Ramos (cell line): ENCODE data around the gene RRBP1.

Experiments used
- in situ Hi-C: fragments of 300-500 bp; cut with MboI; formaldehyde crosslinking; loops from one replicate; pipeline ENCODE4 v1.14.3; 2022; ENCODE audit warnings: low sequenced_read_pairs; ENCODE audit not compliant: unreplicated experiment

The RRBP1 gene

DNA sequence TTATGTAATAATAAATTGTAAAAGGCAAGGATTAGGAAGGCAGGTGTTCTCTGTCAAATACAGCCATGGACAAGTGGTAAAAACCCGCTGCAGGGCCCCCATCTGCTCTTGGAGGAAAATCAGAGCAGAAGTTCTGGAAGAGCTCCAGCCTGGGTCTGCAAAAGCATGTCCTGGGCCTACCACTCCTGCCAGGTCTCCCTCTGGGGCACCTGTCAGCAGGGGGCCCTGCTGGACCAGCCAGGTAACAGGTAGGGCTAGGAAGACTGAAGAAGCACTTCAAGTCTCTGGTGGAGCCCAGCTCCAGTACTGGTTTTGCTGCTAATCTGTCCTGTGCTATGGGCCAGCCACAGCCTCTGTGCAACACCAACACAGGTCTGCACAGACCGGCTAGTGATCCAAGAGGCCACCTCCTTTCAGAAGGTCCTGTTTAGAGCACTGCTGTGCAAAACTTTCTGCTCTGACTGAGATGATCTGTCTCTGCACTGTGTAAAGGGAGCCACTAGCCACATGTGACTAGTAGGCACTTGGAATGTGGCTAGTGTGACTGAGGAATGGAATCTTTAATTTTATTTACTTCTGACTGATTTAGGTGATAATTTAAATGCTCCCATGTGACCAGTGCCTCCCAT, 30.2 kb downstream of the RRBP1 start:
- in situ Hi-C loops = no loop called here

DNA sequence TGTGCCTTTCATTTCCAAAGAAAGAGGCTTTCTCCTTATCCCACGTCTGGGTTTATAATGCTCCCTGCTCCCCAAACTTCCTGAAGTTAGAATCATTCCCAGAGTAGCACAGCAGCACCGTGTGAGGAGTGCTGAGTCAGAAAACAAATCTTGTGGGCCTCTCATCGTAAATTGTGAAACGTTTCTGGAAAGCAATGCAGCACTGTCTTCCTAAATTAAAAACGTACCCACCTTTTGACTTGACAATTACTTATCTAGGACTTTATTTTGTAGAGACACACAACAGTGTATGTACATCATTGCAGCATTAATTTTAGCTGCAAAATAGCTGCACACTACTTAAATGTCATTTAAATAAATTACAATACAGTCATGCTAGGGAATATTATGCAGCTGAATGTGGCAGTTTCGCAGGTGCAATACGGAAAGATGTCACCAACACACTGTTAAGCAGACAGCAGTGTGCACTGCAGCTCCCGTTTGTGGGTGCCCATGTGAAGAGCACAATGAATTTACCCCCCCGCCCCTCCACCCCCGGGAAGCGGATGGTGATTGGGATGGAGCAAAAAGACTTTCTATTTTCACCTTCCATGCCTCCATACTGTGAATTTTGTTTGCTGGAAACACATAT, 30.8 kb downstream of the RRBP1 start:
- in situ Hi-C loops = no loop called here

DNA sequence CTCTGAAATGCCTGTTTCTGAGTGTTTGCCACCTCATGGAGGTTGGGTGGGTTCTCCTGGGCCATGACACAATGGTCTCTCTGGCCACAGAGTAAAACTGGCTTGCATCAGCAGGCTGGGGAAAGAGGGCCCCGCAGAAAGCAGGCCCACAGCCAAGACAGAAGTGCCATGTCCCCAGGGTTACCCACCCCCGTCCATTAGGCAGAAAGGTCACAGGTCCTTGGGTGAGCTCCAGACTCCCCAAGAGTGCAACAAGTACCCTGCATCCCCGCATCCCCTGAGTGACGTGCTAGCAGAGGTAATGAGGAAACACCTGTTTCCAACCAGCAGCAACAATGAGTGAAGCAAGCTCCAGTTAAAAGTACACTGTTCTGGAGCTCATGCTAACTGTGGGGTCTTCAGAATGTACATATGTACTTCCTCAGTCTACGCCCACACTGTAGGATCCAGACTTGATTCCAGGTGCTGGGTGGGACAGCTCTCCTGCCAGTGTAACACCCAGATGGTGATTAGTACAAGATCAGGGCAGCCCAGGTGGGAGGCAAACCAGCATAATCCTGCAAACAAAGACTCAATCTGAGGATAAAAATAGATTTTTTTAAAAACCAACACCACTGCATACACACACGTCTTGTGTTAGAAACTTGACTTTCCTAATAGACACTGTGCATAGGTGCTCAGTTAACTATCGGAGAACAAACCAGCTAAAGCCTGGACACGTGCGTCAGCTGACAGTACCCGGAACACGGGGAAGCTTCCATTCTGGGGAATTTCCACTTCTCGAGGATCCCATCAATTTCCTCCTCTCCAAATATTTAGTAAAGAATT, 31.5 kb downstream of the RRBP1 start:
- in situ Hi-C loops = no loop called here

DNA sequence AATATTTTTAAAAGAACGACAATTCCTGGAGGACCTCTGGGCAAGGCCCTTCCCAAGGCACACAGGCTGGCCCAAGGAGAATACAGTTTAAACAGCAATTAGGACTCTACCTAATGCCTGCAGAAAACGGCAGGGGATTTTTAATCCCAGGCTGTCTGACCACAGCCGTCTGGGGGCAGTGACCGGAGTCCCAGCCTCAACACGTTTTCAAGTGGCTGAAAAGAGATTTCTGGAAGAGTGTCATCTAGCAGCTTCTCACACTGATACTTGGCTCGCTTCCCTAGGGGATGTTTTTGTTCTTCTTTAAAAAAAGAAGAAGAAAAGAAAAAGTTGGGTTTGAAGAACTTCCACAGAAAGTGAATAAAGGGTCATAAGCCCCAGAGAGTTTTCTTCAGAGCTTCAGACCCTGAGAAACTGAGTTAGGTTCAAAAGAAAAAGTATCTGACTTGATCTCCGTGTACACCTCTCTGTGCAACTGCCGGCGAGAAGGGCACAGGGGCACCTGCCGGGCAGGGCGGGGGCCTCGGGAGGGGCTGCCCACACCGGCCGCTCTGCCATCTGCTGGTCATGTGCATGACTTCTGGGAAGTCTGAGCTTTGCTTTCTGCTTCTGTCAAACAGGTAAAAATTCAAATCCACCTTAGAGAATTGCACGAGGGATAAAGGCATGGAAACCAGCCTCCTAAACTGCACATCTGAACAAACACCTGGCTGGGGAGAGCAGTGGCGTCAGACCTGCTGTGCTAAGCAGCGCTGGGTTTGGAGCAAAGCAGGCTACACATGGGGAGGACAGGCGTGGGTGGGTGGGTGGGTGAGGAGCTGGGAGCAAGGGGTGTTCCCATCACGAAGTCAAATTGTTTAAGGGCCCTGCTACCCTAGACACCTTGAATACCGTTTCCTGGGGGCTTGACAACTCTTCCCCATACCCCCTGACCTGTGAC, 33.0 kb downstream of the RRBP1 start:
- in situ Hi-C loops = no loop called here

DNA sequence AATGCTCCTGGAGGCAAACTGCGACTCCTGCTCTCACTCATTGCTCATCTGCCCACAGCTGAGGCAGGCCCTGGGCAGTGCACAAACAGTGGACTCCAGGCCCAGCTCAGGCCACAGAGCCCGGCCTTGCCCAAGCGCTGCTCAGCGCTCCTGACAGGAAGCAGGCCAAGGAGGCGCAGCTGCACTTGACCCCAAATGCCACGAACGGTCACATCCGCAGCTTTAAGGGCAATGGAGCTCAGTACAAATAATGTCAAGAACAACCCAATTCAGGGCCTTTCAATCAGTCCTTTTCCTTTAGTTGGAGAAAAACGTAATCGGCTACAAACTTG, 33.8 kb downstream of the RRBP1 start:
- in situ Hi-C loops = no loop called here

DNA sequence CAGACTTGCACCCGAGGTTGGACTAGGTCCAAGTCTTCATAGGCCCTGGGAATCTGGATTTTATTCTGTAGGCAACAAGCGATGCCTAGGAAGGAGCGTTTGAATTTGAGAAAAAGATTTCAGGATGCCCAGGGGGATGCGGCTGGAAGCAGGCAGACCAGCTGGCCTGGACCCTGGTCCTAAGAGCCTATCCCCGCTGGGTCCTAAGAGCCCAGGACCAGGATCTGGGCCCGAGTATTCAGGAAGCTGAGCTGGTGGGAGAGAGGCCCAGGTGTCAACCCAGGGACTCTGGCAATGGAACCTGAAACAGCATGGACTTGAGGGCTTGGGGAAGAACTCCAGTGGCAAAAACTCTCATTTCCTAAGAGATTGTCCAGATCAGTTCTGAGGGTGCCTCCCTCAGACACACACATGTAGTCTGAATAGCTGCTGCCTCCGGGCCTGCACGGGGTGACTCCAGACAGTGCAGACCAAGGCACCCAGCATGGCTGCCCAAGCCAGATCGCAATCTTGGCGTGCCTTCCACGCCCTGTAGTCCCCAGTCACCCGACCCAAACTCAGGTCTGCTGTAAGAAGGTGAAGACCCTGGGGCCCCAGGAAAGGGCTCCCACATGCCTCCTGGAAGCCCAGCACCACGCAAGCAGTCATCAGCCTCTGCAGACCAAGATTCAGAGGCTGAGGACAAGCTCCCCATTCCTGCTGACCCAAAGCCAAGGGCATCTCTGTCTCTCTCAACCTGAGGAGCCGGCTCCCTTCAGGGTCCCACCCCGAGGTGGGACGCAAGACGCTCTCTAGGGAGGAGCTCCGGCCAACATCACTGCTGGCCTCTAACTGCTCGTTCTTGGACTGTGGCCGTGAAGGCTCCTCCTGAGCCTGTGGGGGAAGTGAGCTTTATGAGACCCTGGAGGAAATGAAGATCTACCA, 34.4 kb downstream of the RRBP1 start:
- in situ Hi-C loops = no loop called here

DNA sequence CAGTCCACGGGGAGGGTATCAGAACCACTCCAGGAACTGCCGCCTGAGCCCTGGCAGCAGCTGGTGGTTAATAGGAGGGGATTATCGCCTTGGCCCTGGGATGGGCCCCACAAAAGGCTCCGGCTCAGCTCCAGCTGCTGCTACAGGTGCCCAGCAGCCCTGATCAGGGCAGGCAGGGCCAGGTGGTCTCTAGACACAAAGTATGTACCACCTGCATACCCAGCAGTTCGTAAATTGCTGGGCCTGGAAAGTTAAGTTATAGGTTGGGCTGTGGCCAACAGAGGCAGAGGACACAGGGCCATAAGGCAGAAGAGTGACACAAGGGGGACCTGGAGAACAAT, 35.1 kb downstream of the RRBP1 start:
- in situ Hi-C loops = no loop called here

DNA sequence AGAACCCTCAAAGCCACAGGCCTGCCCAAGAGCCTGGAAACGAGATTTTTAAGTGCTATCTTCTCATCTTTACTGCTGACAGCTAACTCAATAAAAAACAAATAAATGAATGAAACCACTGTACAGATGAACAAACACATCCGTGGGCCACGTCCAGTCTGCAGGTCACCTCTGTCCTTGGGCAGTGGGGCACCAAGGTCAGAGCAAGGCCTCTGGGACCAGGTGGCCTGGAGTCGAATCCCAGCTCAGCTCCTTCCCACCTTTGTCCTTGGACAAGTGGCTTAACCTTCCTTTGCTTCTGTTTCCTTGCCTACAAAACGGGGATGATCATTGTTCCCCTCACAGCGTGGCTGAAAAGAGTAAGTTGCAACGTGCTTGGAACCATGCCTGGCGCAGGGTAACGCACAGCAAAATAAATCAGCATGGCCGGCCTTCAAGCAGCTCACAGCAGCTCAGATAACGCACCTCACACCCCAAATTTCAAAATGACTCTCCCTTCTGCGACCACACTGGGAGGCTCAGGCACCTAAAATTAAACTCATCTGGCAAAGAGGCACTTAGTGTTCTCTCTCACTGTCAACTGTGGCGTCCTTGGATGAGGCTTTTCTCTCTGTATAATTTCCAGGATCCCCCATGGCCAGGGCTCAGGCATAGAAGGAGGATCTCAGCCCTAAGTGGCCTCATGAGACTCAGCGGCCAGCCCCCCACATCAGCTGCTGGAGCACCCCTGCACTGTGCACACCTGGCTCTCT, 35.7 kb downstream of the RRBP1 start:
- in situ Hi-C loops = no loop called here

DNA sequence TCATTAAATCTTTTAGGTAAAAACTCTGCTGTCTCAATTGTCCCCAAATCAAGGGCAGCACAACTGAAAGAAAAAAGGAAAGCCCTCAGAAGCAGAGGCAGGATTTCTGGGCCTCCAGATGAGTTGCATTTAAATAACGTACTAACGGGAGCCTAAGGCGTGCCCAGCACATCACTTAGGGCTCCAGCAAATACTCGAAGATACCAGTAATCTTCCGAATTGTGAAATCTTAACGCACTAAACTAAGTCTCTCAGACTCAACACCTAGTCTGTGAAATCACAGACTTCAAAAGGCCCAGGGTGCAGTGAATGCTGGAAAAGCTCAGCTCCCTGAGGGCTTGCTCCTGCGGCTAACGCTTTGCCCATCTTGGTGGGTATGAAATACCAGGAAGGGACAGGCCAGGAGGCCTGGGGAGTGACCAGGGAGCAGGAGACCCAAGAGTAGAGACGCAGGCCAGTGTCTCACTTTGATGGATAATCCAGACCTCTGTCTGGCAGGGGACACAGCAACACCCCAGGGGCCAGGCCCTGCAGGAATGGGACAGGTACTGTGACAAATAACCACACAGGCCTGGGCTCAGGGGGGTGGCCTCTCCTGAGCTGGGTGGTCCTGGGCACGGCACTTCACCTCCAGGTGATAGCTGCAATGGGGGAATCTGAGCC, 36.4 kb downstream of the RRBP1 start:
- in situ Hi-C loops = no loop called here

DNA sequence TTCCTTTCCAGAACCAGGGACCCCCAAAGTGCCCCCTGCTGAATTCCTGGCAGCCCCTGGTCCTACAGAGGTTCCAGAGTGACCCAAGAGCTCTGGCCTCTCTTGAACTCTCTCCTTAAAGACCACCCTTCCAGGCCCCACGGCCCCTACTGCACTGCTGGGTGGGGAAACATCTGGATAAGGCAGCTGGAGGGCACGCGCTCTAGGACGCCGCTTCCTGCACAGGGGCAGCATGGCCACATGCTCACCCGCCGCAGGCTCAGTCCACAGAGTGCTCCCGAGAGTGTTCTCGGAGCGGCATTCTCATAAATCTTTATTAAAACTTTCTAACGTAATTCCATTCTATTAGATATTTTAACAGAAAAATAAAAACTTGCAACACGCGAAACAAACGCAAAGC, 37.0 kb downstream of the RRBP1 start:
- in situ Hi-C loops = no loop called here

DNA sequence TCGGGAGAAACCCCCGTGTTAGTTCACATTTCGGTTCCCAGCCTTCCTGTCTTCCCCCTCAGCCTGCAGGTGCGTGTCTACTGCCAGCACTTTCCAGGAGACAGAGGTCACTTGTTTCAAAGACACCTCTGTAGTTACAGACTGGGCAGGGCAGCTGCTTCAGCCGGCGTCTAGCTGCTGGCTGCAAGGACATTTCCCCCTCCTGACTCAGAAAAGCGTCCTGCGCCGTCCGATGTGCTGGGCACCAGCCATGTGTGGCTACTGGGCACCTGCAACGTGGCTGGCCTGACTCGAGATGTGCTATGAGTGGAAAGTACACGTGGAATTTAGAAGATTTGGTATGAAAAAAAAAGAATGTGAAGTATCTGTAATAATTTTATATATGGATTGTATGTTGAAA, 37.6 kb downstream of the RRBP1 start:
- in situ Hi-C loops = no loop called here

DNA sequence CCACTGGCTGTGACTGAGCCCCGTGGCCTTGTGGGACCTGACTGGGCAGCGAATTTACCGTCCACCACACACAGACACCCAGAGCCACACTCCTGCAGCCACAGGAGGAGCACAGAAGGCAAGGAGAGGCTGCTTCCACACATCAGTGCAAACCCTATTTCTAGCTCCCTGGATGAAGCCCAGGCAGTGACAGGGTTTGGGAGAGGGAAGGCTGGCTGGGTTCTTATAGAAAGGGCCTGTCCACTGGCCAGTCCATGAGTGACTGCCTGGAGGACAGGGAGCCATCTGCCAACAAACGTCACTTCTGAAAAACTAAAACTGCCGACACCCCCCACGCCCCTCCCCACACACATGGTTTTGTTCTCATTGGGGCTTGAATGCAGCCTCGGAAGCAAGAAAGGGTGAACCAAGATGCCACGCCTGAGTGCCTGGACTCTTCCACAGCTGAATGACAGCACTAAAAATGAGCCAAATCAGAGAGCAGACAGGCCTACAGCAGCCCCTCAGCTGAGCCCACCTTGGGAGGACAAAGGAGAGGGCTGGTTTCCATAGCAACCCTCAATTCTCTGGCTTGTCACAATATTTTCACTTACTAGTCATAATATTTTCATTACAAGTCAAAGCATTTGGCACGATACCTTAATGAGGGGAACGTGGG, 38.4 kb downstream of the RRBP1 start:
- in situ Hi-C loops = no loop called here

DNA sequence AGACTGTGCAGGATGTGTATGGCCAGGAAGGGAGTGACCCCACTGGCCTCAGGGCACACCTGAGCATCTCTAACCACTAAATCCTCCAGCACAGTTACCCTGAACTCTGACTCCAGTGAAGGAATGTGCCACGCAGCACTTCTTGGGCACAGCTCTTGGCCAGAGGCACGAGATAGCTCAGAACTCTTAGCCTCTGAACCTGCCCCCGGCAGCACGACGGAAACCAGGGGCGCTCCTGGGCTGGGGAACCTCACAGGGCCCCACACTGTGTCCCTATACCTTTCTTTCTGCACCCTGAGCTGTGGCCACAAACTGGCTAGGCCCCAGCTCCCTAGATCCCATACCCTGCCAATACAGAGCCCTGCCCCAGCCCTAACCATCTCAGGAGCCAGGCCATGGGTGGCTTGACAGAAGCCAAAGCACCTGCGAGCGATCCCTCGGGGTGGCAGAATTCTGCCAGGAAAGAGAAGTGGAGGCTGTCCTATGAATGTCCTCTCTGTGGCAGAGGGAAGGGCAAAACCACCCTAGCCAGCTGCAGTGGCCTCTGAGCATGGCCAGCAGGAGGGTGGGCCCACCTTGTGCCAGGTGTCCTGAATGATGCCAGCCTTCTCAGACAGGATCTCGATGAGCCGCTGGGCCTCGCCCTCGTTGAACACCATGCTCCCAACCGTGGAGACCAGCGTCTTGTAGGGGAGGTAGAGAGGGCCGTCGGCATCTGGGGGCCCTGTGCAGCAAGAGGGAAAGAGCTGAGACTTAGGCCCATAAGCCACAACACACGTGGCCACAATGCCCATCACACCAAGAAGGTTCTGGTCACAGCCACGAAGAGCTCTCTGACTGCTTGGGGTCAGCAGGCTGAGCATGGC, 39.4 kb downstream of the RRBP1 start:
- in situ Hi-C loops = no loop called here

DNA sequence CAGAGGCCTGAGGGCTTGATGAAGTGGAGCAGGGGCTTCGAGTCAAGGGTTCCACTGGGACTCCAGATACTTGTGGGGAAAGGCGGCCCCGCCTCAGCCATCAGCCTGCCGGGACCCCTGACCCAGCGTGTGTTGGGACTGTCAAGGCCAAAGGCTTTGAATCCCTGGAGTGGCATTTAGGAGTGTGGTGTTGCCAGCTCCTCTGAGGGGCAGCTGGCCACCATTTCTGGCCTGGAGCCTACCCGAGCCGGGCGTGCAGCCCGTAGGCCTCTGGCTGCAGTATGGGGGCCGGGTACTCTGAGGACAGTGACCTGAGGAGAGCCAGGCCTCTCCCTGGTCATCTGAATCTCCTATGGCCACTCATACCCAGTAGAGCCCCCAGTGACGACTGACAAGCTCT, 40.0 kb downstream of the RRBP1 start:
- in situ Hi-C loops = no loop called here

DNA sequence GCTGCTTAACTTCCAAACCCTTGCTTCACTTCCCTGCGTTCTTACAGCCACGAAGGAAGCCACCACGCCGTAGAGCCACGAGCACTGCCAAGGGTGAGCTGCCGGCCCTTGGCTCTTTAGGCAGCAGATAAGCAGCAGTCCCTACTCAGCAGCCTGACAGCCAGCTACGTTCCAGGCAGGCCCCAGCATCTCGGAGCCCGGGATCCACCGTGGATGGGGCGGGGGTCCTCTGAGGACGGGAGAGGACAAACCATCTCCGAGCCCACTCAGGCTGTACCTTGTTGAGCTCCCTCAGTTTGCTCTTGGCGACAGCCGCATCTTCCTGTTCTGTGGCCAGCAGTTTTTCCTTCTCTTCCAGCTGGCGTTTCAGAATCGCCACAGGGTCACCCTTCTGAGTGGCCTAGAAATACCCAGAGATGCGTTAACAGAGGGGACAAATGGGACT, 40.5 kb downstream of the RRBP1 start:
- in situ Hi-C loops = no loop called here

DNA sequence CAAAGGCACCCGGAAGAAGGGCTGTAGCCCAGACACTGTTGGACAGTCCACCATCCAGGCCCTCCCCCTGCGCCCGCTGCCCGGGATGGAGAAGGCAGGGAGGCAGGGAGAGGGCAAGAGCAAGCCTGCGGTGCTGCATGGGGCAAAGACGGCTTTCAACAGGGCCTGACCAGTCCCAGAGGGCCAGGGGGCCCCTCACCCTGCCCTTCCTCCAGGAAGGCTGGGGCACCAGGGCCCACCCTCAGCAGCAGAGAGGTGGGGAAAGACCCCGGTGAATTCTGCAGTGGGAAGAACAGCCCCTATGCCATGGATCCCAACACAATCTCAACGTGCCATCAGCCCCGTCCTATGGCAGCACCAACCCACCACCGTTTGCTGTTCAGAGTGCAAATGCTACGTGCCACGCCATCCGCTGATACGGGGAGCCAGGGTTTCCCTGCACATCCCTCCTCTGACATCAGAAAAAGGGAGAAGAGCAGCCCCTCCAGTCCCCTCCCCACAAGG, 41.1 kb downstream of the RRBP1 start:
- in situ Hi-C loops = no loop called here
